CD14-positive monocyte (primary cell): ENCODE data around the gene JARID2. TPM values are rescaled to one million over a fixed set of nuclear protein-coding genes. Genes with fewer than 3 reads are reported as not detected.

Experiments used
- DNase-seq, 3 donors: peaks; one replicate each; pipeline ENCODE4 v3.0.0-alpha.2; 2011 to 2022
- H2AFZ ChIP-seq: 2 replicates; pipeline ENCODE4 v1.6.0; 2012; ENCODE audit warnings: mild to moderate bottlenecking, low read depth, low read length, inconsistent platforms; ENCODE audit not compliant: insufficient read depth, poor library complexity, severe bottlenecking
- H3K27ac ChIP-seq, 2 donors: 1 replicate in 1 of 2; 2 replicates in 1 of 2; pipeline ENCODE4 v1.5.1; 2012 to 2013; ENCODE audit warnings: low read length in 2 of 2, control low read depth in 1 of 2, inconsistent platforms in 1 of 2, low read depth in 1 of 2, mild to moderate bottlenecking in 1 of 2
- H3K27me3 ChIP-seq, 2 donors: one replicate each; pipeline versions ENCODE4 v1.6.0 to v1.6.1; 2011 to 2013; ENCODE audit warnings: low read length in 2 of 2; ENCODE audit not compliant: control insufficient read depth in 2 of 2, insufficient read depth in 2 of 2
- H3K36me3 ChIP-seq, 2 donors: replicated peaks in 1 of 2; 1 replicate in 1 of 2; 2 replicates in 1 of 2; pipeline versions ENCODE4 v1.5.1 to v1.6.1; 2012 to 2013; ENCODE audit warnings: low read length in 2 of 2, control low read depth in 1 of 2, inconsistent platforms in 1 of 2, mild to moderate bottlenecking in 1 of 2; ENCODE audit not compliant: insufficient read depth in 2 of 2, control insufficient read depth in 1 of 2
- H3K4me1 ChIP-seq, 2 donors: 1 replicate in 1 of 2; 2 replicates in 1 of 2; pipeline versions ENCODE4 v1.5.1 to v1.6.1; 2012 to 2013; ENCODE audit warnings: low read length in 2 of 2, control low read depth in 1 of 2, inconsistent platforms in 1 of 2, mild to moderate bottlenecking in 1 of 2, moderate library complexity in 1 of 2; ENCODE audit not compliant: insufficient read depth in 2 of 2, control insufficient read depth in 1 of 2
- H3K4me2 ChIP-seq: replicated peaks from 2 replicates; pipeline ENCODE3; 2012; ENCODE audit warnings: low read length, moderate library complexity, mild to moderate bottlenecking; ENCODE audit not compliant: poor library complexity, severe bottlenecking; ENCODE audit errors: extremely low read depth
- H3K4me3 ChIP-seq, 3 experiments: fragments of 200-600 bp in 1 of 3; sonication (generic) in 1 of 3; replicated peaks in 1 of 3; 1 replicate in 2 of 3; 2 replicates in 1 of 3; pipeline ENCODE4 v1.5.1; 2011 to 2013; ENCODE audit warnings: low read length in 3 of 3, mild to moderate bottlenecking in 3 of 3, control low read depth in 2 of 3, low read depth in 2 of 3, inconsistent platforms in 1 of 3, moderate library complexity in 1 of 3
- H3K79me2 ChIP-seq: 2 replicates; pipeline ENCODE4 v1.6.0; 2012; ENCODE audit warnings: mild to moderate bottlenecking, control low read depth, inconsistent platforms, low read length, moderate library complexity; ENCODE audit not compliant: insufficient read depth
- H3K9ac ChIP-seq: 2 replicates; pipeline ENCODE4 v1.6.0; 2017; ENCODE audit warnings: low read length, mild to moderate bottlenecking; ENCODE audit not compliant: insufficient read depth, poor library complexity, severe bottlenecking
- H3K9me3 ChIP-seq, 2 donors: replicated peaks in 1 of 2; 1 replicate in 1 of 2; 2 replicates in 1 of 2; pipeline versions ENCODE4 v1.5.1 to v1.6.1; 2012 to 2013; ENCODE audit warnings: low read length in 2 of 2, control low read depth in 1 of 2; ENCODE audit not compliant: control insufficient read depth in 1 of 2, insufficient read depth in 1 of 2
- H4K20me1 ChIP-seq: 2 replicates; pipeline ENCODE4 v1.6.0; 2012; ENCODE audit warnings: mild to moderate bottlenecking, low read length, control low read depth, moderate library complexity; ENCODE audit not compliant: insufficient read depth
- H3K27ac Mint-ChIP-seq, 7 donors: one replicate each; pipeline ENCODE4 v1.8.0; 2020; ENCODE audit warnings: mild to moderate bottlenecking in 7 of 7, mixed read lengths in 7 of 7, moderate library complexity in 6 of 7, inconsistent platforms in 2 of 7
- H3K27me3 Mint-ChIP-seq, 3 donors: one replicate each; pipeline ENCODE4 v1.8.0; 2021 to 2022; ENCODE audit warnings: low read depth in 3 of 3, mild to moderate bottlenecking in 3 of 3, mixed read lengths in 3 of 3, moderate library complexity in 3 of 3, inconsistent platforms in 1 of 3
- H3K36me3 Mint-ChIP-seq, 2 donors: one replicate each; pipeline ENCODE4 v1.8.0; 2020; ENCODE audit warnings: mixed read lengths in 2 of 2, inconsistent platforms in 1 of 2, mild to moderate bottlenecking in 1 of 2
- H3K4me1 Mint-ChIP-seq: one replicate; pipeline ENCODE4 v1.8.0; 2020; ENCODE audit warnings: mild to moderate bottlenecking, mixed read lengths
- H3K4me3 Mint-ChIP-seq, 2 donors: one replicate each; pipeline ENCODE4 v1.8.0; 2020; ENCODE audit warnings: mild to moderate bottlenecking in 2 of 2, mixed read lengths in 2 of 2, moderate library complexity in 1 of 2
- H3K9me3 Mint-ChIP-seq, 7 donors: one replicate each; pipeline ENCODE4 v1.8.0; 2020 to 2022; ENCODE audit warnings: mixed read lengths in 7 of 7, mild to moderate bottlenecking in 6 of 7, moderate library complexity in 6 of 7, inconsistent platforms in 2 of 7
- CTCF ChIP-seq: fragments of 200-600 bp; IDR thresholded peaks from one replicate; pipeline ENCODE4 v1.8.0; 2022; ENCODE audit warnings: antibody characterized with exemption, mild to moderate bottlenecking
- WGBS: methylation state at CpG from one replicate; pipeline ENCODE4 v1.1.5; 2013; ENCODE audit warnings: missing lambda C conversion rate; ENCODE audit not compliant: insufficient coverage; 5-methylcytosine and 5-hydroxymethylcytosine counted together
- intact Hi-C, 2 donors: fragments of 100-400 bp; cut with micrococcal nuclease; formaldehyde crosslinking; loops; one replicate each; pipeline versions ENCODE4 v1.15.0 to v1.15.1; 2023
- polyA plus RNA-seq, 3 donors: library from polyadenylated mRNA; depleted of rRNA in 1 of 3; unstranded in 2 of 3; stranded (reverse) in 1 of 3; fragments of 300-500 nt in 2 of 3; fragments of >200 nt in 1 of 3; fragmentation: Illumina TruSeq in 2 of 3; gene quantifications; 1 replicate in 2 of 3; 2 replicates in 1 of 3; pipeline ENCODE4 v1.2.3, GENCODE V29; 2012 to 2021

JARID2 gene
- polyA plus RNA-seq, 3 donors: 6.8 to 17.5 (median 12.5) TPM

GRCh38 chr6:15317251-15317650, 71.4 kb downstream of the JARID2 start:
- no peak for DNase-seq
- H3K27ac Mint-ChIP-seq: peak overlapping the region in 2 of 7 donors; percentile 1 to 34
- Histone ChIP-seq H3K4me1 (peaks cover 35 to 55% of the 10 kb centered on the region in 2 donors), H2AFZ (no peak overlapping the region), H3K4me3 (no peak overlapping the region), H4K20me1 (peaks cover 100% of the 10 kb centered on the region), H3K27me3 (no peaks in the 10 kb centered on the region), H3K9ac (no peak overlapping the region), H3K36me3 (peaks cover 0 to 6% of the 10 kb centered on the region in 2 donors), H3K79me2 (peaks cover 100% of the 10 kb centered on the region), H3K4me2 (no peak overlapping the region), H3K27ac (peak overlapping the region in 1 of 2 donors; percentile 38), H3K9me3 (no peaks in the 10 kb centered on the region)
- H3K9me3 Mint-ChIP-seq: no peaks in the 10 kb centered on the region
- no peak overlapping the region for H3K4me3 Mint-ChIP-seq
- H3K36me3 Mint-ChIP-seq: peaks cover 44 to 55% of the 10 kb centered on the region in 2 donors
- H3K4me1 Mint-ChIP-seq: peaks cover 92% of the 10 kb centered on the region
- no peaks in the 10 kb centered on the region for H3K27me3 Mint-ChIP-seq
- WGBS: no CpG with 5 or more reads among the region's 4 CpGs
- intact Hi-C loops: no loop called here
- TF ChIP-seq CTCF: no peak

GRCh38 chr6:15317934-15318902, 72.3 kb downstream of the JARID2 start:
- Histone ChIP-seq H3K4me3 (no peak overlapping the region), H3K36me3 (peaks cover 0 to 6% of the 10 kb centered on the region in 2 donors), H3K4me1 (peaks cover 25 to 45% of the 10 kb centered on the region in 2 donors), H3K4me2 (no peak overlapping the region), H2AFZ (no peak overlapping the region), H3K79me2 (peaks cover 100% of the 10 kb centered on the region), H3K27me3 (no peaks in the 10 kb centered on the region), H3K9ac (no peak overlapping the region), H3K27ac (peak overlapping the region in 1 of 2 donors; percentile 38), H4K20me1 (peaks cover 100% of the 10 kb centered on the region), H3K9me3 (no peaks in the 10 kb centered on the region)
- Mint-ChIP-seq H3K9me3 (no peaks in the 10 kb centered on the region), H3K4me3 (no peak overlapping the region), H3K27ac (peak overlapping the region in 5 of 7 donors; percentile 3 to 69 (median 51)), H3K4me1 (peaks cover 91% of the 10 kb centered on the region), H3K27me3 (no peaks in the 10 kb centered on the region), H3K36me3 (peaks cover 43 to 55% of the 10 kb centered on the region in 2 donors)
- TF ChIP-seq CTCF: no peak
- 64% methylated on average over 4 of the region's 9 CpGs for WGBS
- no peak for DNase-seq
- intact Hi-C loops: no loop called here
